GM10248 (cell line): ENCODE results near the gene TUBGCP5.

ENCODE experiments used
- CTCF ChIA-PET: fragments of 300-600 bp; sonication (Branson Sonifier 250); formaldehyde crosslinking; extraction: SDS; loops from one replicate; lab custom pipeline; 2021; ENCODE audit warnings: antibody characterized with exemption; lab: Yijun Ruan, JAX
- POLR2A ChIA-PET: fragments of 350-650 bp; sonication (Branson Sonifier 250); formaldehyde crosslinking; extraction: SDS; loops from one replicate; lab custom pipeline; 2020; ENCODE audit warnings: antibody characterized with exemption; lab: Yijun Ruan, JAX
- DNase-seq: peaks from one replicate; pipeline ENCODE4 v3.0.0; 2012; ENCODE audit errors: extremely low spot score
- TF ChIP-seq, protein P1 (sequence below): IDR thresholded peaks from 2 replicates; pipeline ENCODE4 v1.5.1; 2012; ENCODE audit warnings: mild to moderate bottlenecking, low read depth; ENCODE audit errors: extremely low read depth, missing control alignments, control extremely low read depth

The TUBGCP5 gene

DNA sequence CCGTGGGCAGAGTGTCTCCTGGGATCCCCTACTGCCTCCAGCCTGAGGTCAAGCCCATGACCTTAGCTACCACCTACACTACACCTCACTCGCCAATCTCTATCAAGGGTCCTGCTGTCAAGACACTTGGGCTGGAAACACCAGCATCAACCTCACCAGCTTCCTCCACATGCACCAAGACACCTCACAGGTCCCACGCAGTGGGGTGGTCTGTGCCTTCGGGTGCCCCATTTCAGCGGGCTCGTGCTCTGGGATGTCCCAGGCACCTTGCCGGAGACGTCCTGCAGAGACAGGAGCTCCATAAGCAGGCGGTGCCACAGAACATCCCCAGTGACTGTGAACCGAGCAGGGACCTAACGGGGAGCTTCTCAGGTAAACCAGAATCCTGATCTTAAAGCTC, 79.2 kb downstream of the TUBGCP5 start:
- ChIA-PET CTCF (no interaction called here), POLR2A (no interaction called here)
- DNase-seq, result no peak
- TF ChIP-seq, protein P1, sequence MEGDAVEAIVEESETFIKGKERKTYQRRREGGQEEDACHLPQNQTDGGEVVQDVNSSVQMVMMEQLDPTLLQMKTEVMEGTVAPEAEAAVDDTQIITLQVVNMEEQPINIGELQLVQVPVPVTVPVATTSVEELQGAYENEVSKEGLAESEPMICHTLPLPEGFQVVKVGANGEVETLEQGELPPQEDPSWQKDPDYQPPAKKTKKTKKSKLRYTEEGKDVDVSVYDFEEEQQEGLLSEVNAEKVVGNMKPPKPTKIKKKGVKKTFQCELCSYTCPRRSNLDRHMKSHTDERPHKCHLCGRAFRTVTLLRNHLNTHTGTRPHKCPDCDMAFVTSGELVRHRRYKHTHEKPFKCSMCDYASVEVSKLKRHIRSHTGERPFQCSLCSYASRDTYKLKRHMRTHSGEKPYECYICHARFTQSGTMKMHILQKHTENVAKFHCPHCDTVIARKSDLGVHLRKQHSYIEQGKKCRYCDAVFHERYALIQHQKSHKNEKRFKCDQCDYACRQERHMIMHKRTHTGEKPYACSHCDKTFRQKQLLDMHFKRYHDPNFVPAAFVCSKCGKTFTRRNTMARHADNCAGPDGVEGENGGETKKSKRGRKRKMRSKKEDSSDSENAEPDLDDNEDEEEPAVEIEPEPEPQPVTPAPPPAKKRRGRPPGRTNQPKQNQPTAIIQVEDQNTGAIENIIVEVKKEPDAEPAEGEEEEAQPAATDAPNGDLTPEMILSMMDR, result no peak

DNA sequence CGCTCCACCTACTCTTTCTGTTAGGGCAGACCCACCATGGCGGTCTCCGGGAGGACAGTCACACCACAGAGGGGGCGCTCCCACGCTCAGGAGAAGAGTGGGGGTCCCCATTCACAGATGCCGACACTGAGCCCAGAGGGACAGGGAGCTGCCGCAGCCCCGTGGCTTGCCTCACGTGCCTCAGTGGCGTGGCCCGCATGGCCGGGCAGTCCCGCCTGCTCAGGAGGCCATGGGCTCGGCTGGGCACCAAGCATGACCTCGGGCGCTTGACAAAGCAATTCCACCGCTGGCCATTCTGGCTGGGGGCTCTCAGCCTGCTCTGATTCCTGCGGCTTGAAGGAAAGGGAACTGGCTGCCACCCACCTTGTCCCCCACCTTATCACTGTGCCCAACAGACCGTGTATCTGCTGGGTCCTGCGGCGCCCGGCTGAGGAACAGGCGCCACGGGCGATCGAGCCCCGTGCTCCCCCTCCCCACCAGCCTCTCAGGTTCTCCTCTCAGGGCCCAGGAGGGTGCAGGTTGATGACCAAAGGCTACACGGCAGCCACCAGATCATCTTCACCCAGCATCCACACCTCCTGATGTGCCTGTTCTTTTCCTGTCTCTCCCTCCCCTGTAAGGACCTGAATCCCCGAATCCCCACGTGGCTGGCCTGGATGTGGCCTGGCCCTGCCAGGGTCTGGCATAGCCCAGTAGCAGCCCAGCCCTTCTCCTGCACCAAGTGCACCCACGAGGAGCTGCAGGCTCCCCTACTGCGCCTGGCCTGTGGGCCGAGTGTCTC, 79.9 kb downstream of the TUBGCP5 start:
- POLR2A ChIA-PET, result no interaction called here
- no peak for DNase-seq
- CTCF ChIA-PET, result no interaction called here
- TF ChIP-seq, protein P1, result no peak

DNA sequence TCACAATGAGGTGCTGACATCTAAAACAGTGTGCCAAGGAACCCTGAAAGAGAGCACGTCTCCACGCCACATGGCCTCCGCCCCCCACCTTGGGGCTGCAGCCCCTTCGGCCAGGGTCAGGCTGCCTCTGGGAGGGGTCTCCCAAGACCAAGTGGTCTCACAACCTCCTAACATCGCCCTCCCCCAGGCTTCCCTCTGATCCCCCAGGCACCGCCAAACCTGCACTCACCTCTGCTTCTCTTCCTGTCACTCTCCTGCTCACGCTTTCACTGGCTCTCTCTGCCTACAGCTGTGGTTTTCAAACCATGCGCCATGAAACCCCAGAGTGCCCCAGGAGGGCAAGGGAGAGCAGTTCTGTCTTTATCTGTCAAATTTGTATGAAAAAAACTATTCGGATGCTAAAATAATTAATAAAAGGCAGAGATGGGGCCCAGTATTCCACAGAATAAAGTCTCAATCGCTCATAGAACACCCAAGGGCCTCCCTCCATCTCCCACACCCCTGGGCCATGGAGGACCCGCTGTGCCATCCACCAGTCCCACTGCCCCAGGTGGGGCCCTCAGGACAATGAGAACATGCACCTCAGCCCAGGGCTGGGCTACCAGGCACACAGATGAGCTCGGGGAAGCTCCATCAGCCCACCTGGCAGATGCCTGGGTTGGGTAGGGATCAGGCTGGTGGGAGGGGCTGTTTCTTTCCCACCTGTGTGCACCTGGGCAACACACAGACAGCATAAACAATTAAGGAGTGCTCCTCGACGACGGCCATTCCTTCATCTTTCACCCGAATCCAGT, 80.7 kb downstream of the TUBGCP5 start:
- DNase-seq, result no peak
- CTCF ChIA-PET, result interaction anchor here (1.1 kb wide), 1 partner anchor 9 kb away, joined by 4 read pairs; no protein-coding TSS in a partner anchor
- TF ChIP-seq, protein P1, result no peak
- POLR2A ChIA-PET, result no interaction called here

DNA sequence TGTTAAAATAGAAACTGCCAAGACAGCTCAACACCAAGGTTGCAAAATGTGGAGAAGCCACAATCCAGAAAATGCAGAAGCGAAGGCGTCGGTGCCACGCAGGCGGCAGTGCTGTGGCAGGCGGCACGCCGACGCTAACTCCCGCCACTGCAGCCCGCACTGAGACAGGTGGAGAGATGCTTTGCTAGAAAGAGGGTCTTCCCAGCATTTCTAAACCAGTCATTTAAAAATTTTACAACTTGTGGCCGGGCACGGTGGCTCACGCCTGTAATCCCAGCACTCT, 82.5 kb downstream of the TUBGCP5 start:
- CTCF ChIA-PET, result no interaction called here
- DNase-seq, result no peak
- POLR2A ChIA-PET, result no interaction called here
- TF ChIP-seq, protein P1, result no peak

DNA sequence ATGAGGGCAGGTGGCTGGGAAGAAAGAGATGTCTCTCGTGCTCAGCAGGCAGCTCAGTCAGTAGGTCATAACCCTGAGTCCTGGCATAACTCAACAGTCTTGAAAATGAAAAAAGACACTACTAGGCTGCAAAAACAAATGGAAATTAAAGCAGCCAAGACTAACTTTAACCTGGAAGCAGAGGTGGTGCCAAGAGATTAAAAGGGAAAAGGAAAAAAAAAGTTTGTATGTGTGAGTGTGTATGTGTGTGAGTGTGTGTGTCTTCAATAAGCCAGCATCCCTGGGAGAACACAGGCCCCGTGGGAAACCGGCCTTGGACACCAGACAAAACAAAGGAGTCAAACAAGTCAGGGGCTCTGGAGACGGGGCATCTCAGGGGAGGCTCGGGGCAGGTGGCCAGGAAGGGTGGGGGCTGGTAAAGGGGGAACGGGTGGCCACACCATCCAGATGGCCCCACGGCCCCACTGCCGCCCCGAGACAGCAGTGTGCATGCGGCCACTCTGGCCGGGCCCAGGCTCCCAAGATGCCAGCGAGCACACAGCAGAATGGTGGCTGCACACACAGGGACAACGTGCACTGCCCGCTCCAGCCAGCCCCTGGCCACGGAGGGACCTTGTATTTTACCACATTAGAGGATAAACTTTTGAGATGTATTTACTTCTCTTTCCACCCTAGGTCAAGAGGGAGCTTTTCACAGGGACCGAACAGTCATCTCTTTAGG, 83.0 kb downstream of the TUBGCP5 start:
- no peak for DNase-seq
- ChIA-PET CTCF (no interaction called here), POLR2A (no interaction called here)
- TF ChIP-seq, protein P1, result no peak

DNA sequence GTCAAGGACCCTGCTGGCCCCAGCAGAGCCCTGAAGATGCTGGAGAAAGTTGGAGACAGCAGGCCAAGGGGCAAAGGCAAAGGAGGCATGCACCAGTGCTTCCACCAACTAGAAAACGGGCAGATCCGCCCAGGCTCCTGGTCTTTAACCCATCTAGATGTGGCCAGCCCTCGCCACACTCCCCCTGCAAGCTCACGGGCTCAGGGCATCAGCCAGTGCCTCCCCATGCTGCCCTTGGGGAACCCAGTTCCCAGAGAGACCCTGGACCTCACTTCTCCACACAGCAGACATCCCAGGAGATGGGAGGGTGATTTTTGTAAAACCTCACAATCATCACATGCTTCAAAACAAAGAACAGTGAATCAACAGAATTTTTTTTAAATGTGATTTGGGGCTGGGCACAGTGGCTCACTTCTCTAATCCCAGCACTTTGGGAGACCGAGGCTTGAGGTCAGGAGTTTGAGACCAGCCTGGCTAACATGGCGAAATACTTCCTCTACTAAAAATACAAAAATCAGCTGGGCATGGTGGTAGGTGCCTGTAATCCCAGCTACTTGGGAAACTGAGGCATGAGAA, 83.7 kb downstream of the TUBGCP5 start:
- TF ChIP-seq, protein P1, result no peak
- no peak for DNase-seq
- POLR2A ChIA-PET, result no interaction called here
- CTCF ChIA-PET, result no interaction called here
